ENCODE data around the gene OR14I1.
"Not testable (repeated sequence)": the region's sequence is repeated elsewhere in the genome, so short reads cannot be mapped to it uniquely, and the experiment has no call there.

Gene OR14I1

DNA sequence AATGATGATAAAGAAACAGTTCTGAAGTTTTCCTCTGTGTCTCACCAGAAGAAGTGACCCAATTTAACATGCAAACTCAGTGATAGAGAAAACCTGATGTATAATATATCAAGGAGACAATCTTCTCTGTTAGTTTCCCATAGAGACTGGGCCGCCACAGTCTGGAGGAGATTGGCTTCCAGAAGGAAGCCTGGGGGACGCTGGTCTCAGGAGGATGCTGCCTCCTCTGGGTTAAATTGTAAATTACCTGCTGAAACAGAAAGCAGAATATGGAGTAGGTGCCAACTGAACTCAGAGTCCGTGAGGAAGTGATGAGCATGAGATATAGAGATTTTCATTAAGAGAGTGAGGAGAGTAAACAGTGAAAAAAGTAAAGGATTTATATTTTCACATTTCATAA is 15.8 kb downstream of the OR14I1 start:
- DNase-seq (ENCODE audit: low read depth), result no peak

DNA sequence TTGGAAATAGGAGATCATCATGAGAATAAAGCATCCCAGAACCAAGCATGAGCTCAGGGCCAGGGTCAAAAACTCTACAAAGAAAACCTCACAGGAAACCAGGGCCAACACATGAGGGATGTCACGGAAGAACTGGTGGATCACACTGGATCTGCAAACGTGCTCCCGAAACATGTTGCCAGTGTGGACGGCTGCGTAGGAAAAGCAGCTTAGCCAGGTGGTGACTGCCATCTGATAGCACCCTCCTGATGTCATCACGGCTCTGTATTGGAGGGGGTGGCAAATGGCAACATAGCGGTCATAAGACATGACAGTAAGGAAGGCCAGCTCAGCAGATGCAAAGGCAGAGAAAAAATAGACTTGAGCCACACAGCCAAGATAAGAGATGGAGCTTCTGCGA is 20.9 kb downstream of the OR14I1 start:
- DNase-seq (ENCODE audit: low read depth), result no peak

DNA sequence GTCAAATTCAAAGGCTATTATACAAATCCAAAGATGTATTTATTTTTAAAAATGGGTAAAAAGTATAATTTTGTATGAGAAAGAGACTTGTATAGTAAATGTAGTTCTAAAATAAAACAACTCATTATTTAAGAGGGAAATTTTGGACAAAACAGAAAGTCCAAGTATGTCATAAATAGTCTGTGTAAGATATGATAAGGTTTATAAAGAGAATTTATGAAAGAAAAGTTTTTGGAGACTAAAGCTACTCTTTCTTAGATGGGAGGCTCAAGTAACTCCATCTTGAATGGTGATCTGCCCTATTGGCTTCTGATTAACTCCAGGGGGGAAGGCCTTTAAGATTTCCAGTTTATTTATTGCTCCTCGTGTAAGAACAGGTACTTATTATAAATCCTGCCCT is 32.6 kb downstream of the OR14I1 start:
- DNase-seq (ENCODE audit: low read depth), result no peak

DNA sequence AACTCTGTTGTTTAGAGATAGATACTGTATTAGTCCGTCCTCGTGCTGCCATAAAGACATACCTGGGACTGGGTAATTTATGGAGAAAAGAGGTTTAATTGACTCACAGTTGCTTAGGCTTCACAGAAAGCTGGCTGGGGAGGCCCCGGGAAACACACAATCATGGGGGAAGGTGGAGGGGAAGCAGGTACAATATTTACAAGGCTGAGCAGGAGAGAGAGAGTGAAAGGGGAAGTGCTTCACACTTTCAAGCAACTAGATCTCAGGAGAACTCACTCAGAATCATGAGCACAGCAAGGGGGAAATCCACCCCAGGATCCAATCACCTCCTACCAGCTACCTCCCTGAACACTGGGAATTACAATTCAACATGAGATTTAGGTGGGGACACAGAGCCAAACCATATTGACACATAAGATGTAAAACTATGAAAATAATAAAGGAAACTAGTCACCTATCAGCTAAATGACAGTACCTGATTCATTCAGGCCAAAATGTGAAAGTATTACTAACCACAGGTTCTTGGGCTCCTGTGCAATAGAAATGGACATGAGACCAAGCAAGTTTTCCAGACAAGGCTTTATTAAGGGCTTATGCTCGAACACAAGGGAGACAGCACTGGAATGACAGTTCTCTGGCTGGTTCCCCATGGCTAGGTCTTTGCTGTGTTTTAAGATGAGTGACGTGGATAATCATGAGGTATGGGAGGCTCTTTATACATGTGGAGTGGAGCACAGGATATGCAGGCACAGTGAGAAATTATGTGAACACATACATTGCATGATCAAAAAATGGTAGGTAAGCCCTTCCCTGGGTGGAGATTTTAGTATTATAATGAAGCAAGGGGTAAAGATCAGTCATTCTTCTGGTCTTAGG is 38.9 kb downstream of the OR14I1 start:
- DNase-seq (ENCODE audit: low read depth), result not testable (repeated sequence)

DNA sequence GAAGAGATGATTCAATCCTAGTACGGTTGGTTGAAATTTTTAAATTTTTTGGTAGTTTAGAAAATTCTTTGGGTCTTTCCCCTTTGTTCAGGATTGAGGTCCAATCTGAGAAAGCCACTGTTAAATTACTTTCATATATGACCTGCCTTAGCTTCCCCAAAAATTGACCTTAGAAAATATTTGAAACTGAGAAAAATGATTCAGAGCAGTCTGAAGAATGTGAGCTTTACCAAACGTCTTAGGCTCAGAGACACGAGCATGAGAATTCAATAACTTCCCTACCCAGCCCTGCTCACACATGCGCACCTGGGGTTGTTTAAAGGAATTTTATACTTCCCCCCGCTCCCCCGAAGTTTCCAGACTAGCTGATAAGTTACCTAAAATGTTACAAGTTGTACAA is 45.8 kb downstream of the OR14I1 start:
- not testable (repeated sequence) for DNase-seq (ENCODE audit: low read depth)

DNA sequence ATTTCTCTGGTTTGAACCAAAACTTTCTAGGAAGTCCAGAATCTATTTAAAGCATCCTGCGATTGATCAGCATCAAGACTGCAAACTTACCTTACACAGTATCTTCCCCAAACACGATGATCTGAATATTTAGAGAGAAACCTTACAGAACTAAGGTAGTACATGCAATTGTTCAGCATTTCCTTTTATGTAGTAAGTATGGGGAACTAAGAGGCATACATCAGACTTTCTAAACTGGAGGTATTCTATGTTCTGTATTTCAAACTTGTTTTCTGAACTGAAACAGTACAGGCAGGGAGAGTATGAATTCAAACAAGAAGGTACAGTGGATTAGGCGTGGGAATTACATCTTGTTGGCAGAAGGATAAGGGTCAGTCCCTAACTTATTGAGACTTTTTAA is 47.2 kb downstream of the OR14I1 start, which contains the start of gene OR2T27:
TSS of gene OR2T27 (minus strand) at position 175 of the 400 bp plus-strand sequence. CDS start 4,644 bp downstream, outside the sequence.
- DNase-seq (ENCODE audit: low read depth), result not testable (repeated sequence)
